Mesodermal cell (in vitro differentiated cells): ENCODE results near the gene FGD6.

Experiments used
- H3K27ac ChIP-seq: 2 replicates; pipeline ENCODE4 v1.7.0; 2013; ENCODE audit warnings: mild to moderate bottlenecking, low read depth, low read length, moderate library complexity; ENCODE audit not compliant: severe bottlenecking
- H3K36me3 ChIP-seq: 2 replicates; pipeline ENCODE4 v1.7.1; 2013; ENCODE audit warnings: mild to moderate bottlenecking, low read length, moderate library complexity; ENCODE audit not compliant: control insufficient read depth, insufficient read depth
- H3K4me1 ChIP-seq: one replicate; pipeline ENCODE4 v1.7.1; 2013; ENCODE audit warnings: mild to moderate bottlenecking, low read length; ENCODE audit not compliant: insufficient read depth, control insufficient read depth, poor library complexity, severe bottlenecking
- H3K4me3 ChIP-seq: 2 replicates; pipeline ENCODE4 v1.7.0; 2013; ENCODE audit warnings: low read length, control low read depth, mild to moderate bottlenecking; ENCODE audit not compliant: insufficient read depth, poor library complexity, severe bottlenecking; ENCODE audit errors: extremely low read depth
- H3K9me3 ChIP-seq: 2 replicates; pipeline ENCODE4 v1.7.1; 2013; ENCODE audit warnings: mild to moderate bottlenecking, low read length, moderate library complexity; ENCODE audit not compliant: control insufficient read depth
- WGBS, 2 experiments: methylation state at CpG; one replicate each; pipeline ENCODE4 v1.1.5; 2013; ENCODE audit warnings: missing lambda C conversion rate in 2 of 2; ENCODE audit not compliant: insufficient coverage in 2 of 2; 5-methylcytosine and 5-hydroxymethylcytosine counted together

The FGD6 gene

DNA sequence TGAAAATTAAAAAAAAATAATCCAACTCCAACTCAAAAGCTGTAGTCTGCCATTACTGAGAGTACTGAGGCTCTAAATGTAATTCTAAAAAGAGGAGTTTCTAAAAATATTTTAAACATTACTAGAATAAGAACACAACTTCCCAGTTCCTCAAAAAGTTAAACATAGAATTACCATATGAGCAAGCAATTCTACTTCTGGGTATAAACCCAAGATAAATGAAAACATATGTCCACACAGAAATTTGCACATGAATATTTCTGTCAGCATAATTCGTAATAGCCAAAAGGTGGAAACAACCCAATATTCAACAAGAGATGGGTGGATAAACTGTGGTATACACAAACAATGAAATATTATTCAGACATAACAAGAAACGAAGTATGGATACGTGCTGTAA is 128.9 kb downstream of the FGD6 start:
- Histone ChIP-seq H3K4me3 (no peak overlapping the region), H3K4me1 (peaks cover 18% of the 10 kb centered on the region), H3K36me3 (peaks cover 48% of the 10 kb centered on the region), H3K9me3 (no peaks in the 10 kb centered on the region), H3K27ac (no peak overlapping the region)
- 100% methylated on average over 2 of the region's 3 CpGs; no CpG with 5 or more reads in 1 of the 2 experiments for WGBS, 2 experiments

DNA sequence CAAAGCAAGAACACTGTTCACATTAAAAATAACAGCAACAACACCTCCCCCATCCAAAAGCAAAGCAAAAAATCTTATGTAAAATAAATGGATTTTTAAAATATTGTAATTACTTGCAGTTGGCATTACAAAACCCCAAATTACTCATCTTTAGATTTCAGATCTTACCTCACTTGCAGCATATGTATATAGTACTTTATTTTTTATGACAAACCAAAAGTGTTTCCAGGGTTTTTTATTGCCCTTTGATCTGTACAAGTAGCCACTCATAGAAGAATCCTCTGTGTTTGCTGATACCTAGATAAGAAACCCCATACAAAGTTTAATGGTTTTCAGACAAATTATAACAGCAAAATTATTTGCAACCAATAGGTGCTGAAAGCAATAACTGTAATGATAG is 131.7 kb downstream of the FGD6 start:
- peaks cover 20% of the 10 kb centered on the region for H3K4me1 ChIP-seq
- no peak overlapping the region for H3K27ac ChIP-seq
- H3K36me3 ChIP-seq: peaks cover 33% of the 10 kb centered on the region
- H3K9me3 ChIP-seq: no peaks in the 10 kb centered on the region
- H3K4me3 ChIP-seq: no peak overlapping the region

DNA sequence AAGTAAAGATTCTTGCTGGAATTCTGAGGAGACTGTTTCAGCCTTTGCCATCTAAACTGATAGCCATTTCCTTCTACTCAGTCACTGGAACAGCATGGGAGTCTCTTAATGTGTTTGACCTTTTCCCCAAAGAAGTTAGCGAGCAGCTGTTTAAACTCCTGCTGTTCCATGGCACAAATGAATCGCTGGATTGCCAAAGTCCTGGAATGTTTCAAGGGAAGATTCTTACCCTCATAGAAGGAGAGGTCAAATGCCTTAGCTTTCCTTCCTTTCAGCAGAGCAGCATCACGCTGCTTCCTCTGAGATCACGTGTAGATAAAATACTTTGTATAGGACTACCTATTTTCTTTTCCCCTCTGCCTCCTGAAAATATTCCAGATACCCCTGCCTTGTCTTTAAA is 133.3 kb downstream of the FGD6 start:
- no peak overlapping the region for H3K4me3 ChIP-seq
- no peaks in the 10 kb centered on the region for H3K9me3 ChIP-seq
- peaks cover 20% of the 10 kb centered on the region for H3K4me1 ChIP-seq
- H3K27ac ChIP-seq: peak overlapping the region; percentile 90
- H3K36me3 ChIP-seq: peaks cover 19% of the 10 kb centered on the region
- WGBS, 2 experiments: 27 to 42% methylated on average over 2 of the region's 4 CpGs

- Histone ChIP-seq H3K9me3 (no peaks in the 10 kb centered on the region), H3K4me3 (no peak overlapping the region), H3K27ac (peak overlapping the region; percentile 90), H3K36me3 (peaks cover 19% of the 10 kb centered on the region), H3K4me1 (peaks cover 20% of the 10 kb centered on the region)
Measured at GRCh38 chr12:95083471-95083870, 133.8 kb downstream of the FGD6 start.

DNA sequence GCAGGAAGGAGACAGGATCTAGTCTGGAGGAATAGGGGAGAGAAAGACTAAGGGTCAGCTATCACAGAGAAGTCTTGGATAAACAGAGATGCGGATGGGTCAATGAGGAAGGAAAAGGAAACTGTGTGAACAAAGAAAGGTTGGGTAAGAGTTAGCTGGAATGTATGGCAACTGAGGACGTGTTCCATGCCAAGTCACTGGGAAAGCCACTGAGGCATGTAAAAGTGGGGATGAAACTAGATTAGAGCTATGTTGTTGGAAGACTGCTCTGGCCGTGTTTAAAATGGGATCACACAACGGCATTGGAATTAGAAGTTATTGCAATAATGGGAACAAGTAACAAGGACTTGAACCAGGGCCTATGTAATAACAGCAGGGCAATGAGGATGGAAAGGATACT is 139.9 kb downstream of the FGD6 start:
- Histone ChIP-seq H3K9me3 (no peaks in the 10 kb centered on the region), H3K27ac (no peak overlapping the region), H3K36me3 (peaks cover 13% of the 10 kb centered on the region), H3K4me3 (no peak overlapping the region), H3K4me1 (no peaks in the 10 kb centered on the region)
- 97 to 98% methylated on average over 4 of the region's 4 CpGs for WGBS, 2 experiments

DNA sequence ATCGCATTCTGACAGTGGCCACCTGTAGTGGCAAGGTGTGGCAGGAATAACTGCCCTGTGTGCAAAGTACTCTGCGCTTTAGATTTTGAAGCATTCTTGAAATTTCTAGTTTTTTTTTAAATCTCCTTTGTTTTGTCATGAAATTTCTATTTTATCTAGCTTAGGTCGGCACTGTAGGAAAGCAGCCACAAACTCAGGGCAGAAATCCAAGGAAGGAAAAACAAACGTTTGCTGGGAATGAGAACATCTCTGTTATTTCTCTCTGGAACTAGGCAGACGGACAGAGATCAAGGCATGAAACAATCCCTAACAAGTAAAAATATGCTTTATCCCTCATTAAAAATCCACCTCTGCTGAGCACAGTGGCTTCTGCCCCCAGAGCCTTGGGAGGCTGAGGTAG is 142.5 kb downstream of the FGD6 start:
- Histone ChIP-seq H3K4me3 (no peak overlapping the region), H3K36me3 (peaks cover 16% of the 10 kb centered on the region), H3K4me1 (peaks cover 4% of the 10 kb centered on the region), H3K9me3 (no peaks in the 10 kb centered on the region), H3K27ac (no peak overlapping the region)
- 83 to 95% methylated on average over 3 to 4 of the region's 5 CpGs for WGBS, 2 experiments

DNA sequence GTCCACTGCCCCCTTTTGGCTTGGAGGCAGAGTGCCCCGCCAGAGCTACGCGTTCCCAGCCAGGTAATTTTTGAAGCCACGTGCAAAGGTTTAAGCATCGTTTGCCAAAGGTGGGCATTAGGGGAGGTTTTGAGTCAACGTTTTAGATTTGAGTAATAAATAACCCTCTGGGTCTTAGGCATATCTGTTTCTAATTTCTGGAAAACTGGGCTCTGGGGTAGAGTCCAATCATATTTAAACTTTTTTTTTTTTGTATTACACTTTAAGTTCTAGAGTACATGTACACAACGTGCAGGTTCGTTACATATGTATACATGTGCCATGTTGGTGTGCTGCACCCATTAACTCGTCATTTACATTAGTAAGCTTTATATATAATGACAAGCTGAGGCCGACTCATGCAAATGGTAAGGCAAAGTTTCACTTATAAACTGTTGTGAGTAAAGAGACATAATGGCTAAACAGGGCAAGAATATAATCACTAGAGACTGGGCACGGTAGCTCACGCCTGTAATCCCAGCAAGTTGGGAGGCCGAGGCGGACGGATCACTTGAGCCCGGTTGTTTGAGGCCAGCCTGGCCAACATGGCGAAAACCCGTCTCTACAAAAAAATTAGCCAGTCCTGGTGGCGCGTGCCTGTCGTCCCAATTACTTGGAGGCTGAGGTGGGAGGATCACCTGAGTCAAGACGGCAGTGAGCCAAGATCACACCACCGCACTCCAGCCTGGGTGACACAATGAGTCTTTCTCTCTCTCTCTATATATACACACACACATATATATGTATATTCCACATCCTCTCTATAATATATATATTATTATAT is 143.4 kb downstream of the FGD6 start:
- WGBS, 2 experiments: 62 to 67% methylated on average over 12 to 15 of the region's 23 CpGs
- Histone ChIP-seq H3K9me3 (no peaks in the 10 kb centered on the region), H3K4me1 (peaks cover 4% of the 10 kb centered on the region), H3K36me3 (peaks cover 16% of the 10 kb centered on the region), H3K4me3 (peak overlapping the region; percentile 89), H3K27ac (no peak overlapping the region)

- WGBS, 2 experiments: 1% methylated on average over 55 to 98 of the region's 99 CpGs
- peak within 1 kb of the TSS; percentile 82 for H3K27ac ChIP-seq
- peaks cover 4% of the 10 kb centered on the region for H3K4me1 ChIP-seq
- peak within 1 kb of the TSS; percentile 89 for H3K4me3 ChIP-seq
- H3K36me3 ChIP-seq: peaks cover 17% of the 10 kb centered on the region
- H3K9me3 ChIP-seq: no peaks in the 10 kb centered on the region
Measured at GRCh38 chr12:95072900-95073697, 144.2 kb downstream of the FGD6 start, which contains the start of gene NR2C1. TSS of gene NR2C1 (minus strand) at chr12:95073618. CDS start at chr12:95067384, 6,234 bp downstream.

DNA sequence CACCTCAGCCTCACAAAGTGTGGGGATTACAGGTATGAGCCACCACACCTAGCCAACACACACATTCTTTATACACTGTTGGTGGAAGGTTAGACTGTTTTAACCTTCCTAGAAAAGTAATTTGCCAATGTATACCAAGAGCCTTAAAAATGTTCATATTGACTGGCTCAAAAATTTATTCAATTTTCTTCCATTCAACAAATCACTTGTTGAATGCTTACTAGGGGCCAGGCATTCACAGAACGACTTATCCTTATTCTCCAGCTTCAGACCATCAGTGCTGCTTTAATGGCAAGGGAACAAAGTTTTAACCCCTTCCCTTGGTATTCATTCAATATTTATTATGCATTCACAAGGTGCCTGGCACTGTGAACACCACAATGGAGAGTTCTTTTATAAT is 146.9 kb downstream of the FGD6 start:
- H3K36me3 ChIP-seq: peaks cover 41% of the 10 kb centered on the region
- H3K9me3 ChIP-seq: no peaks in the 10 kb centered on the region
- peaks cover 4% of the 10 kb centered on the region for H3K4me1 ChIP-seq
- no peak overlapping the region for H3K4me3 ChIP-seq
- WGBS, 2 experiments: 86 to 100% methylated on average over 1 of the region's 1 CpG
- H3K27ac ChIP-seq: no peak overlapping the region

GRCh38 chr12:95066091-95066855 is 151.0 kb downstream of the FGD6 start:
- no peaks in the 10 kb centered on the region for H3K9me3 ChIP-seq
- no peaks in the 10 kb centered on the region for H3K4me1 ChIP-seq
- WGBS, 2 experiments: 100% methylated on average over 2 to 3 of the region's 7 CpGs
- H3K4me3 ChIP-seq: no peak overlapping the region
- H3K27ac ChIP-seq: no peak overlapping the region
- H3K36me3 ChIP-seq: peaks cover 77% of the 10 kb centered on the region
